Uterus (tissue), 2 donors: Measurements from ENCODE around the gene TLCD3B.

Source experiments
- CTCF ChIP-seq, 4 experiments: fragments of 200-600 bp in 2 of 4; fragments of 450-650 bp in 2 of 4; sonication (generic) in 2 of 4; IDR thresholded peaks; one replicate each; pipeline ENCODE4 v1.5.1; 2016 to 2019; ENCODE audit warnings: antibody characterized with exemption in 4 of 4, mild to moderate bottlenecking in 2 of 4, moderate library complexity in 1 of 4
- POLR2A ChIP-seq, 2 donors: fragments of 450-650 bp; IDR thresholded peaks; one replicate each; pipeline ENCODE4 v1.6.1; 2016; ENCODE audit warnings: antibody characterized with exemption in 2 of 2, mild to moderate bottlenecking in 1 of 2, moderate library complexity in 1 of 2

- no peak for TF ChIP-seq CTCF (IDR thresholded peaks at IDR 0.05)
- no peak for TF ChIP-seq POLR2A (IDR thresholded peaks at IDR 0.05)
Observed at GRCh38 chr16:30009085-30009862, 21.8 kb downstream of the TLCD3B start.
